Tibial nerve (tissue), 4 donors: ENCODE measurements around the gene TGM1.

ENCODE experiments used
- EP300 ChIP-seq, 2 donors: sonication (generic); formaldehyde crosslinking; IDR thresholded peaks; one replicate each; pipeline ENCODE4 v1.6.1; 2017; ENCODE audit warnings: antibody characterized with exemption in 2 of 2, mild to moderate bottlenecking in 1 of 2
- POLR2A ChIP-seq, 2 donors: fragments of 450-650 bp; IDR thresholded peaks; one replicate each; pipeline ENCODE4 v1.6.1; 2017; ENCODE audit warnings: antibody characterized with exemption in 2 of 2, mild to moderate bottlenecking in 2 of 2, moderate library complexity in 2 of 2
- TF ChIP-seq, protein P1 (sequence below), 5 experiments: fragments of 200-600 bp in 3 of 5; fragments of 450-650 bp in 2 of 5; sonication (generic) in 3 of 5; IDR thresholded peaks; one replicate each; pipeline ENCODE4 v1.5.1; 2016 to 2019; ENCODE audit warnings: antibody characterized with exemption in 5 of 5, mild to moderate bottlenecking in 3 of 5, moderate library complexity in 2 of 5

DNA sequence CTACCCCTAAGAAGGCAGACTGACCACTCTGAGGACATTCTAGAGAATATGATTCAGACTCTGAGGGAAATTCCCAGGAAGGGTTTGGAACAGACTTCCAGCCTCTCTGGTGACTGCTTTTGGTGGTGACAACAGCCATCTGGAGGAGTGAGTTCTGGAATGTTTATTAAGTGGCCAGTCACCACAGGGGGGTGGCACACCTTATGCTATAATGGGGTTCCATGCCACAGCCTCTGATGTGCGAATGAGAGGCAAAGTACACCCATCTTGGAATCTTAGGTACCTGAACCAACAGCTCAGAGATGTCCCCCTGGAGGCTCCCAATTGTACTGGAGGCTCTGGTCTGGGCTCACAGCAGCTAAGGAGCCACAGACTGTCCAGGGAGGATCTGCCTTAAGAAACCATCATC, 11.1 kb downstream of the TGM1 start:
- TF ChIP-seq, protein P1, sequence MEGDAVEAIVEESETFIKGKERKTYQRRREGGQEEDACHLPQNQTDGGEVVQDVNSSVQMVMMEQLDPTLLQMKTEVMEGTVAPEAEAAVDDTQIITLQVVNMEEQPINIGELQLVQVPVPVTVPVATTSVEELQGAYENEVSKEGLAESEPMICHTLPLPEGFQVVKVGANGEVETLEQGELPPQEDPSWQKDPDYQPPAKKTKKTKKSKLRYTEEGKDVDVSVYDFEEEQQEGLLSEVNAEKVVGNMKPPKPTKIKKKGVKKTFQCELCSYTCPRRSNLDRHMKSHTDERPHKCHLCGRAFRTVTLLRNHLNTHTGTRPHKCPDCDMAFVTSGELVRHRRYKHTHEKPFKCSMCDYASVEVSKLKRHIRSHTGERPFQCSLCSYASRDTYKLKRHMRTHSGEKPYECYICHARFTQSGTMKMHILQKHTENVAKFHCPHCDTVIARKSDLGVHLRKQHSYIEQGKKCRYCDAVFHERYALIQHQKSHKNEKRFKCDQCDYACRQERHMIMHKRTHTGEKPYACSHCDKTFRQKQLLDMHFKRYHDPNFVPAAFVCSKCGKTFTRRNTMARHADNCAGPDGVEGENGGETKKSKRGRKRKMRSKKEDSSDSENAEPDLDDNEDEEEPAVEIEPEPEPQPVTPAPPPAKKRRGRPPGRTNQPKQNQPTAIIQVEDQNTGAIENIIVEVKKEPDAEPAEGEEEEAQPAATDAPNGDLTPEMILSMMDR (IDR thresholded peaks at IDR 0.05) = no peak
- TF ChIP-seq POLR2A (IDR thresholded peaks at IDR 0.05) = no peak
- TF ChIP-seq EP300 (IDR thresholded peaks at IDR 0.05) = no peak
